NCI-H1930 (cell line): ENCODE results near the gene RAB11FIP4.
"Not testable (repeated sequence)": the region's sequence is repeated elsewhere in the genome, so short reads cannot be mapped to it uniquely, and the experiment has no call there.

Experiments used
- DNase-seq, 2 experiments: peaks; one replicate each; lab custom pipeline; 2025; lab: John Stamatoyannopoulos, UW

The RAB11FIP4 gene

GRCh38 chr17:31431852-31432658 is 40.6 kb downstream of the RAB11FIP4 start:
- DNase-seq, result no peak

GRCh38 chr17:31433091-31433790 is 41.8 kb downstream of the RAB11FIP4 start:
- DNase-seq, result no peak

GRCh38 chr17:31433811-31434726 is 42.6 kb downstream of the RAB11FIP4 start:
- DNase-seq, result no peak

DNA sequence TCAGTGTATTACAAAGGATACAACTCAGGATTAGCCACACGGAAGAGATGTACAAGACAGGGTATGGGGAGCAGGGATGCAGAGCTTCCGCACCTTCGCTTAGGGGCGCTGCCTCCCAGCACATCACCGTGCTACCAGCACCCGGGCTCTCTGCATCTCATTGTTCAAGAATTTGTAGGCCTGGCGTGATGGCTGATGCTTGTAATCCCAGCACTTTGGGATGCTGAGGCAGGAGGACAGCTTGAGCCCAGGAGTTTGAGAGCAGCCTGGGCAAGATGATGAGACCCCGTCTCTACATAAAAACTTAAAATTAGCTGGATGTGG is 43.2 kb downstream of the RAB11FIP4 start:
- DNase-seq, result no peak

DNA sequence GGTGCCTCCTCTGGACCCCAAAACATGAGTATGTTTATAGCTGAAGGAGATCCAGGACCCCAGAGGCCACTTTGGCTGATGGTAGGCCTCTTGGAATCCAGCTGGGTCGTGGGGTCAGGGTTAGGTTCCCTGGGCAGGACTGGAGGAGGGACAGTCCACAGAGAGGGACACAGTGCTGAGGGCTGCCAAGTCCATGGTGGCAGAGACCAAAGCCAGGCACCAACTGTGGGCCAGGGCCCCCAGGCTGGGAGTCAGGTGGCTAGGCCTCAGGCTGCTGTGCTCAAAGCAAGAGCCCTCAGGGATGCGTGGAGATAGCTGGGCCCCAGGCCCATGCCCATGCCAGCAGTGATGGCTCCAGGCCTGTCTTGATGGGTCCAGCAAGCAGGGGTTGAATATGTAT is 44.1 kb downstream of the RAB11FIP4 start:
- no peak for DNase-seq

- DNase-seq, result no peak
These were observed 46.4 kb downstream of the RAB11FIP4 start for GRCh38 chr17:31437720-31438400.

GRCh38 chr17:31439716-31440115 is 48.2 kb downstream of the RAB11FIP4 start:
- DNase-seq, result no peak

DNA sequence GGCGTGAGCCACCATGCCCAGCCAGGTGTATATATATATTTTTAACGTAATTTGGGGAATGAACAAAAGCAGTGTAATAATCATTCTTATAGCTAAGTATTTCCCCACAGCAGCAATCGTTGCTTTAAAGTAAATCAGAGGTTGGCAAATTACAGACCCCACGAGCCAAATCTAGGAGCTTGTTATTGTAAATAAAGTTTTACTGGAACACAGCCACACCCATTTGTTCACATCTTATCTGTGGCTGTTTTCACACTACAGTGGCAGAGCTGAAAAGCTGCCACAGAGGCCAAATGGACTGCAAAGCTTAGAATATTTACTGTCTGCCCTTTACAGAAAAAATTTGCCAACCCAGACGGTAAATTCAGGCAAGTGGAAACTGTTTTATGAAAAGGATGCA is 50.8 kb downstream of the RAB11FIP4 start:
- DNase-seq, result no peak

DNA sequence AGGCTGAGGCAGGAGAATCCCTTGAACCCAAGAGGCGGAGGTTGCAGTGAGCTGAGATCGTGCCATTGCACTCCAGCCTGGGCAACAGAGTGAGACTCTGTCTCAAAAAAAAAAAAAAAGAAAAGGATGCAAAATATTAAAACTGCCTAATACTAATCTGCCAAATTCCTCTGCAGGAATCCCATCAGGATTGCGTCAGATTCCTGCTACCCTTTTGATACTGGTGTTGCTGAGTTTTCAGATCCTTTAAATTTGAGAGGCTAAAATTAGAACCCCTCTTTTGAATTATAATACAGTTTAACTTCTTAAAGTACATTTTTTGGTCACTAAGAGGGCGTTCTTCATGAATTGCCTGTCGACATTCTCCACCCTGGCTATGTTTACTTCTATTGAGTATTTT is 51.4 kb downstream of the RAB11FIP4 start:
- not testable (repeated sequence) for DNase-seq

DNA sequence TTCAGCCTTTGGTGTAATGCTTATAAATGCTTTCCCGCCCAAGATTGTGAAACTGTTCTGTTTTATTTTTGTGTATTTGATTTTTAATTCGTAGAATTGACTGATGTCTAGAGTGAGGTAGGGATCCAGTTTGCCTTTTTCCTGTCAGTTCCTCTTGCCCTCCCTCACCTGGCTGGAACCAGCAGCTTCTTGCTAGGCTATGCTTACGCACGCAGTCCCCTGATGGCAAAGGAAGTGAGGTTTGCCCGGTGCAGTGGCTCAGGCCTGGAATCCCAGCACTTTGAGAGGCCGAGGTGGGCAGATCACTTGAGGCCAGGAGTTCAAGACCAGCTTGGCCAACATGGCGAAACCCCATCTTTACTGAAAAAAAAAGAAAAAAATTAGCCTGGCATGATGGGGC is 51.9 kb downstream of the RAB11FIP4 start:
- no peak for DNase-seq

DNA sequence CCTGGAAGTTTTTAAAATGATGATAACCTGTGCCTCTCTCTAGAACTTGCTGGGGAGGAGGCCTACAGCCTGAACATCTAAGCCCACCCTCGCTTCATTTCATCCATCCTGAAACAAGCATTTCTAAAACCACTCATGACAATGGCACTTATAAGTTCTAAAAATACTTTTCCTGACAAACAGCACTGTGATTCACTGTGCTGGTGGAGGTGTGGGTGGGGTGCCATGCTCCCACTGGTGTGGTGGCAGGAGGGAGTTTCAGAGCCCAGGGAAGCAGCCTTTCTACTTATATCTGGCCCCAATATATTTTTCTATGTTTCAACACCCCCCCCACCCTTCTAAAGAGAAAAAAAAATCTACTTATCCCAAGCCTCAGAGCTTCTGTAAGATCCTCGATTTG is 52.6 kb downstream of the RAB11FIP4 start:
- no peak for DNase-seq

DNA sequence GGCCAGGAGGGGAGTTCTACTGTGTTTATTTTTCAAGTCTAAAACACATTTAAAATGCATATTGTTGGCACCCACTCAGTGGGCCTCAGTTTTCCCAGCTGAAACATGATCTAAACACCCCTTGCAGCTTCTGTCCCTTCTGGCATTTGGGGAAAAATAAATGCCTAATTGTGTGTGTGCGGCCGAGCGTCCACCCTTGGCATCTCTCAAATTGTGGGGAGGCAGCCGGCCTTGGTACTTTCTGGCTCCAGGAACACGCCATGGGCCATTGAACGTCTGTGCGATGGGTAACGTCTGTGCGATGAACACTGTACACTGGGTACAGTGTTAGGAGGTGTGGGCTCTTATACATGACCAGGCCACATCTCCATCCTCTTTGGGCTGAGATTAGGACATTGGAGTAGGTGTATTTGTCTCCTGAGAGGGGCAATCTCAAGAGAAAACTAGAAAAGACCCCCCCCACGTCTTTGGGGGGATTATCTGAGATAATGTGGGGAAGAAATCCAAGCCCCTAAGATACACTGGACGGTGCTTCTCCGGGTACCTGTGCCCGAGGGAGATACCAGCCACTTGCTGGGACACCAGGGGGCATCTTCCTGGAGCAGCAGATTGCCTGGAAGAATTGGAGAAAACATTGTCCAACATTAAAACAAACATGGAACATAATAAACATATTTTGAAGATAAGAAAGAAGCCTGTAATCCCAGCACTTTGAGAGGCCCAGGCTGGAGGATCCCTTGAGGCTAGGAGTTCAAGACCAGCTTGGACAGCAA is 54.9 kb downstream of the RAB11FIP4 start:
- no peak for DNase-seq

DNA sequence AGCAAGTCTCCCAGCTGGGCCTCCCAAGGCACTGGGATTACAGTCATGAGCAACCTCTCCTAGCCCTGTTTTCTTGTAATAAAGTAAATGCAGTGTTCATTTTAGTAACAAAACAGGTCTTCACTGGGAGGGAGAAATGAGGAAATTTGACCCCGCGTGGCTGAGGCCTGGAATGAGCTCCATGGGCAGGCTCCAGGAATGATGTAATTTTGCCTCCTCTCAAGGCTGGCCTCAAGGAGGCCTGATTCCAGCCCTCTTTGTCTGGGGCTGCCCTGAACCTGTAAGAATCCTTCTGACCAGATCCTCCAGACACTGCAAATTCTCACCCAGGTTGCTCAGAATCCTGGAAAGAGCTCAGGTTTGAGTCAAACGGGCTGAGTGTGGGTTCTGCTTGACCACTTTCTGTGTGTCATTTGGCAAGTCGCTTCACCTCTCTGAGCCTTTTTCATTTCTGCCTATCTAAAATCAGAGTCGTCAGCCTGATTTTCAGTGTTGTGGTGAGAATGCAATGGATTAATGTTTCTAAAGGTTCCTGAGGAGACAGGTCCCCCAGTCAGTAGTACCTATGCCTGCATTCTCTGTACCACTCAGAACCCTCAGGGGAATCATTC is 57.1 kb downstream of the RAB11FIP4 start:
- DNase-seq, result no peak

DNA sequence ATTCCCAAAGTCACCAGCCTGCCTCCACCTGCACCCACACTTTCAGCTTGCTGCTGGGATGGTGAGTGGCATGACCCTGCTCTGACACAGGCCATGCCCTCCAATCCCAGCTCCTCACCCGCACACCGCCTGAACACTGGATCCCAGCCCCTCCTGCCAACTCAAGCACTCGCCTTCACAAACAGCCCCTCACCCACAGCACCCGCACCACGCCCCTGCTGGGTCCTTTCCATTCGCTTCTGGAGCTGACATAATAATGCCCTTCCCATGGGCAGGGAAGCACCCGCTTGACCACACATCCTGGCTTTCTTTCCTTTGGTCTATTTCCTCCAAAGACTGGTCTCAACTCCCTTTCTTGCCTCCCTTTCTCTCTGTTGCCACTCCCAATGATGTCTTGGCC is 57.6 kb downstream of the RAB11FIP4 start:
- no peak for DNase-seq

DNA sequence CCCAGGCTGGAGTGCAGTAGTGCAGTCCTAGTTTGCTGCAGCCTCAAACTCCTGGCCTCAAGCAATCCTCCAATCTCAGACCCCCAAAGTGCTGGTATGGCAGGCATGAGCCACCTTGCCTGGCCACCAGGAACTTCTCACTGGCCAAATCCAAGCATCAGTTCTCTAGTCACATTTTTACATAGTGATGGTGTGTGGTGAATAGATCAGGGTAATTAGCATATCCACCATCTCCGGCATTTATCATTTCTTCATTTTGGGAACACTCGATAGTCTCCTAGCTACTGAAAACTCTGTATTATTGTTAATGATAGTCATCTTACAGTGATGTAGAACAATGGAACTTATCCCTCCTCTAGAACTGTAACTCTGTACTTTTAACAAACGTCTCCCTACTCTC is 58.3 kb downstream of the RAB11FIP4 start:
- no peak for DNase-seq

DNA sequence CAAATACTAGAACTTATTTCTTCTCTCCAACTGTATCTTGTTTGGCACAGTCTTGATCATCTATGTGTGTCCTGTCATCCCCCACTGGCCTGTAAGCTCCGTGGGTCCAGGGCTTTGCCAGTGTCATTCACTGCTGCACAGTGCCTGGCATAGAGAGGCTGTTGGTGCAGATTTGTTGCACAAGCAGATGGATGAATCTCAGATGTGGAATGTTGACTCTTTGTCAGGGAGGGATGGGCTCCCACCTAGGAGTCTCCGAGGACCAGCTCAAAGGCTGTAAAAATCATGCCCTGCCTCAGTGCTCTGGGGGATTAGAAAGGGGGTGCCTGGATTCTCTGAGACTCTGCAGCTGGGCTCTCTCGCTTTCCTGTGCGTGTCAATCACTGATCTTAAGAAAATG is 60.6 kb downstream of the RAB11FIP4 start:
- no peak for DNase-seq

DNA sequence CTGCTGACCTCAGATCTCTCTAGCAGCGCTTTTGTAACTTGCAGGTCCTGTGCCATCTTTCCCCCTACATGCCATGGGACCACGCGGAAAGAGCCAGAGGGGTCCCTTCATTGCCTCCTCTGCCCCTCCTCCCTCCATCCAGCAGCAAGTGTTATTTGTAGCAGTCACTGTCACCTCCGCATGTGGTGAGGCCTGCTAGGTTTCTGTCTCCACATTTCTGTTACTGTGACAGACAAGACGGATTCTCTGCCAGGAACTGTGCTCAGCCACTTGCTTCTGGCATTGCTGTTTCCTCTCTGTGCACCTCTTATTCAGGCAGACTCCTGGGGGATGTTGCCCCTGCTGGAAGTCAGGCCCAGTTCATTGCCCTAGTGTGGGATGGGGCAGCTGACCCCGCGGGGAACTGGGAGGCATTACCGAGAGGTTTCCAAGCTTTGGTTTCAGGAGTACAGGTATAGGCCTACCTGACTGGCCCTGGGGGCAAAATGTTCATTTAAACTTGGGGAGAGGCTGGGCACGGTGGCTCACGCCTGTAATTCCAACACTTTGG is 61.2 kb downstream of the RAB11FIP4 start:
- no peak for DNase-seq

DNA sequence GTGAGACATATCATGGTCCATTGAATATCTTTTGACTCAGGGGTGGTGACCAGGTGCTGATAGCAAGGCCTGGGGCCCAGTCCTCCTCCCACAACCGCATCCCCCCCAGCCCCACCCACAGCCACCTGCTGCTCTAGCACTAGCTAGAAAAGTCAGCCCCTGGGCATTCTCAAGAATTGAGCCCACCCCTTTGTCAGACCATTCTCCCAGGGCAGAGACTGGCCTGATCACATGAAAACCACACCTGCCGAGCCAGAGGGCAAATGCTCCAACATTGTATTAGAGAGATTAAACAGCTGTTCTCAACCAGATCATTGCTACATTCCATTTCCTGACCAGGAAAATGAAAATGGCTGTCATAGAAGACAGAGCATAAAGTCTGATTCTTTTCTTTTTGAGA is 62.4 kb downstream of the RAB11FIP4 start:
- no peak for DNase-seq

GRCh38 chr17:31456814-31457213 is 65.3 kb downstream of the RAB11FIP4 start:
- DNase-seq, result no peak

DNA sequence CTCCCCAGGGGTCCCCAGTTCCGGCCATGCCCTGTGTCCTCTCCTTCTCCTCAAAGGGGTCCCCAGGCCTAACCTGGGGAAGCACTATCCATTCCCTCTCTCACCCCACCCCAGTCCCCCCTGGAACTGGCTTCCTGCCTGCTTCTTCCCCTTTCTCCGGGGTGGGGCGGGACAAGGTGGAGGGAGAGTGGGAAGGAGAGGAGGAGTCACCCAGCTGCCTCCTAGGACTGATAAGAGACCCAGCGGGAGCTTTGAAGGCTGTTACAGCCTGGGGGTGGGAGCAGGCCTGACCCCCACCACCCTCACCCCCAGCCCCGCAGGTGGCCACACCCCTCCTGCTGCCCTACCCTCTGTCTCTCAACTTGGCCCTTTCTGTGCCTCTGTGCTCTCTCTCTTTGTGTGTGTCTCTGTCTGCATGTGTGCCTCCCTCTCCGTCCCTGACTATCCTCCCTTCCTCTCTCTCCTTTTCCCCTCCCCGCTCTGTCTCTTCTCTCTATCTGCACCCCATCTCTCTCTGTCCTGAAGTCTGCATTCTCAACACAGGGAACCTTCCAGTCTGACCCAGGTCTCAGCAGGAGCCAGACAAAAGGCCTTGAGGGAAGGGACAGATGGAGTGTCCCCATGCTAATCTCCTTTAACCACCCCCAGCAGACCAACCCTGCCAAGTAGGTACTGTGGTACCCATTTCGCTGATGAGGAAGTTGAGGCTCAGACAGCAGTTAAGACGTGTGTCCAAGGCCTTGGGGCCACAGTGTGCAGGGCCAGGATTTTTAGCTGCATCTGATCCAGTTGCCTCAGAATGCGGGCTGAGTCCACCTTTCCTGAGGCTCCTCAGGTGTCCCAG is 66.1 kb downstream of the RAB11FIP4 start:
- DNase-seq, result no peak
